ENCODE results near the gene ZNF554.
"Not testable (repeated sequence)": the region's sequence is repeated elsewhere in the genome, so short reads cannot be mapped to it uniquely, and the experiment has no call there.

Gene ZNF554

DNA sequence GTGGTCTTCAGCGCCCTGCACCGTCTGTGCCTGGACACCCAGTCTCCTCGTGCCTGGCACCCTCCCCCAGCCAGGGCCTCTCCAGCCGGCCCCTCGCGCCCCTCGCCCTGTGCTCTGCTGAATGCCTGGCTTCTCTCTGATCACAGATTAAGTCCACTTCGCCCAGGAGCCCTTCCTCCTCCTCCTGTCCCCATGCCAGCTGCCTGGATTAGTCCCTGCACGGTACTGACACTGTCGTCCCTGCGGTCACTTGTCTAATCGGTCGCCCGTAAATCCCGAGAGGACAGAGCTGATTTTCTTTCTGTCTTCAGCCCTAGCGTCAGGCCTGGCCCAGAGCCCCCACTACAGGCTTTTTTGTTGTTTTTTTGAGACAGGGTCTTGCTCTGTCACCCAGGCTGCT, 27.8 kb upstream of the ZNF554 start:
- Histone ChIP-seq H3K27ac (ENCODE audit: low read depth, low read length) (no peak overlapping the region), H3F3A (ENCODE audit: control insufficient read depth, insufficient read depth) (no peaks in the 10 kb centered on the region; the same call in 1 of the 2 replicates), H3K4me3 (ENCODE audit: low read length) (no peak overlapping the region), H3K9me2 (replicated peaks; ENCODE audit: control insufficient read depth, low read length) (no peaks in the 10 kb centered on the region), H3K79me2 (ENCODE audit: control insufficient read depth, low read length) (peaks cover 68% of the 10 kb centered on the region), H3K4me1 (ENCODE audit: control insufficient read depth, low read length) (peaks cover 46% of the 10 kb centered on the region), H3K36me3 (ENCODE audit: control insufficient read depth, low read length) (peaks cover 84% of the 10 kb centered on the region), H4K20me1 (ENCODE audit: control insufficient read depth, insufficient read depth, low read depth, low read length) (peaks cover 14% of the 10 kb centered on the region; the same call in 1 of the 2 replicates), H3K4me2 (ENCODE audit: low read length) (no peak overlapping the region), H3K27me3 (ENCODE audit: control insufficient read depth, low read length) (no peaks in the 10 kb centered on the region), H3K9me3 (ENCODE audit: control insufficient read depth, insufficient read depth, low read length) (no peaks in the 10 kb centered on the region)
- TF ChIP-seq EZH2phosphoT487 (IDR thresholded peaks at IDR 0.05; ENCODE audit: borderline replicate concordance, low read length) = no peak
- TF ChIP-seq, protein P1, sequence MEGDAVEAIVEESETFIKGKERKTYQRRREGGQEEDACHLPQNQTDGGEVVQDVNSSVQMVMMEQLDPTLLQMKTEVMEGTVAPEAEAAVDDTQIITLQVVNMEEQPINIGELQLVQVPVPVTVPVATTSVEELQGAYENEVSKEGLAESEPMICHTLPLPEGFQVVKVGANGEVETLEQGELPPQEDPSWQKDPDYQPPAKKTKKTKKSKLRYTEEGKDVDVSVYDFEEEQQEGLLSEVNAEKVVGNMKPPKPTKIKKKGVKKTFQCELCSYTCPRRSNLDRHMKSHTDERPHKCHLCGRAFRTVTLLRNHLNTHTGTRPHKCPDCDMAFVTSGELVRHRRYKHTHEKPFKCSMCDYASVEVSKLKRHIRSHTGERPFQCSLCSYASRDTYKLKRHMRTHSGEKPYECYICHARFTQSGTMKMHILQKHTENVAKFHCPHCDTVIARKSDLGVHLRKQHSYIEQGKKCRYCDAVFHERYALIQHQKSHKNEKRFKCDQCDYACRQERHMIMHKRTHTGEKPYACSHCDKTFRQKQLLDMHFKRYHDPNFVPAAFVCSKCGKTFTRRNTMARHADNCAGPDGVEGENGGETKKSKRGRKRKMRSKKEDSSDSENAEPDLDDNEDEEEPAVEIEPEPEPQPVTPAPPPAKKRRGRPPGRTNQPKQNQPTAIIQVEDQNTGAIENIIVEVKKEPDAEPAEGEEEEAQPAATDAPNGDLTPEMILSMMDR (IDR thresholded peaks at IDR 0.05; ENCODE audit: low read depth, low read length, poor library complexity, severe bottlenecking) = no peak

DNA sequence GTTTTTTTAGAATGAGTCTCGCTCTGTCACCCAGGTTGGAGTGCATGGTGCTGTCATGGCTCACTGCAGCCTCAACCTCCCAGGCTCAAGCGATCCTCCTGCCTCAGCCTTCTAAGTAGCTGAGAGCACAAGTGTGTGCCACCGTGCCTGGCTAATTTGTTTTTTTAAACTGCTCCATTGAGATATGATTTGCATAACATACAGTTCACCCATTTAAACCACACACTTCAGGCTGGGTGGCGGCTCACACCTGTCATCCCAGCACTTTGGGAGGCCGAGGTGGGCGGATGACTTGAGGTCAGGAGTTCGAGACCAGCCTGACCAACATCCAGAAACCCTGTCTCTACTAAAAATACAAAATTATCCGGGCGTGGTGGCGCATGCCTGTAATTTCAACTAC, 27.0 kb upstream of the ZNF554 start:
- H3F3A ChIP-seq (ENCODE audit: control insufficient read depth, insufficient read depth); H4K20me1 ChIP-seq (ENCODE audit: control insufficient read depth, insufficient read depth, low read depth, low read length); H3K4me2 ChIP-seq (ENCODE audit: low read length); H3K4me3 ChIP-seq (ENCODE audit: low read length); H3K9me3 ChIP-seq (ENCODE audit: control insufficient read depth, insufficient read depth, low read length); H3K27ac ChIP-seq (ENCODE audit: low read depth, low read length); H3K9me2 ChIP-seq (replicated peaks; ENCODE audit: control insufficient read depth, low read length); H3K27me3 ChIP-seq (ENCODE audit: control insufficient read depth, low read length): not testable (repeated sequence)
- peaks cover 84% of the 10 kb centered on the region for H3K36me3 ChIP-seq (ENCODE audit: control insufficient read depth, low read length)
- H3K4me1 ChIP-seq (ENCODE audit: control insufficient read depth, low read length) = peaks cover 38% of the 10 kb centered on the region
- peaks cover 65% of the 10 kb centered on the region for H3K79me2 ChIP-seq (ENCODE audit: control insufficient read depth, low read length)

DNA sequence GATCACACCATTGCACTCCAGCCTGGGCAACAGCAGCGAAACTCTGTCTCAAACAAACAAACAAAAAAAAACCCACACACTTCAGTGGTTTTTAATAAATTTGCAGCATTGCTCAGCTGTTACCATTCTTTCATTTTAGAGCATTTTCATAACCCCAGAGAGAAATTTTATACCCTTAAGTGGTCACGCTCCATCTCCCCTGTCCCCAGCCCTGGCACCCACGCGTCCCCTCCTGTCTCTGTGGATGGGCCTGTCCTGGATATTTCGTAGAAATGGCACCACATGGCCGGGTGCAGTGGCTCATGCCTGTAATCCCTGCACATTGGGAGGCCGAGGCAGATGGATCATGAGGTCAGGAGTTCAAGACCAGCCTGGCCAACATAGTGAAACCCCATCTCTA, 26.5 kb upstream of the ZNF554 start:
- no peak for TF ChIP-seq EZH2phosphoT487 (IDR thresholded peaks at IDR 0.05; ENCODE audit: borderline replicate concordance, low read length)
- TF ChIP-seq, protein P1 (IDR thresholded peaks at IDR 0.05; ENCODE audit: low read depth, low read length, poor library complexity, severe bottlenecking) = no peak
- Histone ChIP-seq H3K9me3 (ENCODE audit: control insufficient read depth, insufficient read depth, low read length) (no peaks in the 10 kb centered on the region), H3K27me3 (ENCODE audit: control insufficient read depth, low read length) (no peaks in the 10 kb centered on the region), H3K36me3 (ENCODE audit: control insufficient read depth, low read length) (peaks cover 82% of the 10 kb centered on the region), H3K27ac (ENCODE audit: low read depth, low read length) (no peak overlapping the region), H3K4me2 (ENCODE audit: low read length) (no peak overlapping the region), H3K9me2 (replicated peaks; ENCODE audit: control insufficient read depth, low read length) (no peaks in the 10 kb centered on the region), H4K20me1 (ENCODE audit: control insufficient read depth, insufficient read depth, low read depth, low read length) (peaks cover 2% of the 10 kb centered on the region; the same call in 1 of the 2 replicates), H3K4me1 (ENCODE audit: control insufficient read depth, low read length) (peaks cover 34% of the 10 kb centered on the region), H3K4me3 (ENCODE audit: low read length) (no peak overlapping the region), H3F3A (ENCODE audit: control insufficient read depth, insufficient read depth) (no peaks in the 10 kb centered on the region; the same call in 1 of the 2 replicates), H3K79me2 (ENCODE audit: control insufficient read depth, low read length) (peaks cover 60% of the 10 kb centered on the region)

DNA sequence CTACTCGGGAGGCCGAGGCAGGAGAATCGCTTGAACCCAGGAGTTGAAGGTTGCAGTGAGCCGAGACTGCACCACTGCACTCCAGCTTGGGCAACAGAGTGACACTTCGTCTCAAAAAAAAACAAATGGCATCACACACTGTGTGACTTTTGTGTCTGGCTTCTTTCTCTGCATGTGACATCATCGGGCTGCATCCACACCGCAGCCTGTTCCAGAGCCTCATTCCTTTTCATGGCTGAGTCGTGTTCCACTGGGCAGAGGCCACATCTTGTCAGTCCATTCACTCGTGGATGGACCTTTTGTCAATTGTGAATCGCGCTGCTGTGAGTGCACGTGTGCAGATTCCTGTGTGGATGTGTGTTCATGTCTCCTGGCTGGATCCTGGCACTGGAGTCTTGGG, 26.1 kb upstream of the ZNF554 start:
- H3F3A ChIP-seq (ENCODE audit: control insufficient read depth, insufficient read depth) = no peaks in the 10 kb centered on the region; the same call in 1 of the 2 replicates
- H3K27ac ChIP-seq (ENCODE audit: low read depth, low read length) = no peak overlapping the region
- H3K9me2 ChIP-seq (replicated peaks; ENCODE audit: control insufficient read depth, low read length) = no peaks in the 10 kb centered on the region
- no peaks in the 10 kb centered on the region for H3K27me3 ChIP-seq (ENCODE audit: control insufficient read depth, low read length)
- no peak for TF ChIP-seq EZH2phosphoT487 (IDR thresholded peaks at IDR 0.05; ENCODE audit: borderline replicate concordance, low read length)
- TF ChIP-seq, protein P1 (IDR thresholded peaks at IDR 0.05; ENCODE audit: low read depth, low read length, poor library complexity, severe bottlenecking) = no peak
- no peak overlapping the region for H3K4me3 ChIP-seq (ENCODE audit: low read length)
- no peaks in the 10 kb centered on the region; the same call in 1 of the 2 replicates for H4K20me1 ChIP-seq (ENCODE audit: control insufficient read depth, insufficient read depth, low read depth, low read length)
- no peak overlapping the region for H3K4me2 ChIP-seq (ENCODE audit: low read length)
- H3K9me3 ChIP-seq (ENCODE audit: control insufficient read depth, insufficient read depth, low read length) = no peaks in the 10 kb centered on the region
- peaks cover 56% of the 10 kb centered on the region for H3K79me2 ChIP-seq (ENCODE audit: control insufficient read depth, low read length)
- peaks cover 29% of the 10 kb centered on the region for H3K4me1 ChIP-seq (ENCODE audit: control insufficient read depth, low read length)
- peaks cover 82% of the 10 kb centered on the region for H3K36me3 ChIP-seq (ENCODE audit: control insufficient read depth, low read length)

Measured in DOHH2 (cell line).